OCI-LY7 (cell line): ENCODE data around the gene FIS1.

Experiments used
- CTCF ChIP-seq: fragments of 200-600 bp; sonication (generic); conservative IDR thresholded peaks from 2 replicates; pipeline ENCODE4 v1.5.1; 2014; ENCODE audit warnings: mild to moderate bottlenecking, antibody characterized with exemption, low read length, moderate library complexity, mixed read lengths
- EZH2phosphoT487 ChIP-seq: fragments of 200-600 bp; sonication (generic); IDR thresholded peaks from 2 replicates; pipeline ENCODE4 v1.6.1; 2018; ENCODE audit warnings: low read depth, borderline replicate concordance, mild to moderate bottlenecking, mixed run types, antibody characterized with exemption, low read length, moderate library complexity, mixed read lengths

GRCh38 chr7:101243646-101244374 is 1.1 kb downstream of the FIS1 start:
- no peak for TF ChIP-seq CTCF
- no peak for TF ChIP-seq EZH2phosphoT487
